Gastroesophageal sphincter (tissue), 4 donors: Measurements from ENCODE around the gene ZNF804A. TPM values are rescaled to one million over a fixed set of nuclear protein-coding genes. Genes with fewer than 3 reads are reported as not detected.

ENCODE experiments used
- ATAC-seq: fragments of 150-250 bp; one replicate; pipeline ENCODE4 v1.9.1; 2016; ENCODE audit warnings: mild to moderate bottlenecking, moderate library complexity
- H3K27ac ChIP-seq, 4 donors: fragments of 200-600 bp; sonication (generic) in 3 of 4; 1 replicate in 3 of 4; 2 replicates in 1 of 4; pipeline ENCODE4 v1.5.1; 2016 to 2019
- H3K27me3 ChIP-seq: fragments of 200-600 bp; sonication (generic); one replicate; pipeline ENCODE4 v1.5.1; 2019
- H3K36me3 ChIP-seq, 2 donors: fragments of 200-600 bp; sonication (generic); one replicate each; pipeline ENCODE4 v1.5.1; 2019; ENCODE audit warnings: control low read depth in 1 of 2
- H3K4me1 ChIP-seq, 3 donors: fragments of 200-600 bp; sonication (generic); 1 replicate in 2 of 3; 2 replicates in 1 of 3; pipeline ENCODE4 v1.5.1; 2016 to 2019; ENCODE audit warnings: control low read depth in 2 of 3
- H3K4me3 ChIP-seq, 2 donors: fragments of 200-600 bp; sonication (generic); one replicate each; pipeline ENCODE4 v1.5.1; 2019; ENCODE audit warnings: mild to moderate bottlenecking in 1 of 2, moderate library complexity in 1 of 2
- H3K9me3 ChIP-seq, 3 donors: fragments of 200-600 bp; sonication (generic); one replicate each; pipeline ENCODE4 v1.5.1; 2017 to 2019; ENCODE audit warnings: control low read depth in 2 of 3
- CTCF ChIP-seq, 4 experiments: fragments of 200-600 bp in 2 of 4; fragments of 450-650 bp in 2 of 4; sonication (generic) in 1 of 4; IDR thresholded peaks; one replicate each; pipeline ENCODE4 v1.5.1; 2017 to 2019; ENCODE audit warnings: antibody characterized with exemption in 4 of 4, mild to moderate bottlenecking in 2 of 4, moderate library complexity in 2 of 4
- EP300 ChIP-seq: sonication (generic); formaldehyde crosslinking; IDR thresholded peaks from one replicate; pipeline ENCODE4 v1.6.1; 2017; ENCODE audit warnings: antibody characterized with exemption, mild to moderate bottlenecking
- POLR2A ChIP-seq, 2 donors: fragments of 450-650 bp; IDR thresholded peaks; one replicate each; pipeline ENCODE4 v1.6.1; 2017; ENCODE audit warnings: antibody characterized with exemption in 2 of 2, mild to moderate bottlenecking in 2 of 2, moderate library complexity in 1 of 2
- POLR2AphosphoS5 ChIP-seq: sonication (generic); formaldehyde crosslinking; IDR thresholded peaks from one replicate; pipeline ENCODE4 v1.6.1; 2017; ENCODE audit warnings: antibody characterized with exemption
- WGBS, 2 donors: methylation state at CpG; one replicate each; pipeline ENCODE4 v1.1.5; 2018; ENCODE audit warnings: low coverage in 1 of 2; 5-methylcytosine and 5-hydroxymethylcytosine counted together
- total RNA-seq, 4 donors: library from RNA; depleted of rRNA; stranded (reverse); fragments of >200 nt; gene quantifications; one replicate each; pipeline ENCODE4 v1.1.0, GENCODE V29; 2016

The ZNF804A gene
- total RNA-seq, 4 donors from 2014 or later, result under 0.01 to 0.08 (median 0.07) TPM; not detected in 1

- no peak for ATAC-seq
- Histone ChIP-seq H3K36me3 (no peaks in the 10 kb centered on the region), H3K9me3 (no peaks in the 10 kb centered on the region)
Measured at GRCh38 chr2:184728411-184728810, 130.1 kb downstream of the ZNF804A start.

GRCh38 chr2:184729581-184729980, 131.3 kb downstream of the ZNF804A start:
- no peaks in the 10 kb centered on the region for H3K9me3 ChIP-seq
- TF ChIP-seq EP300, result no peak
- no peak for TF ChIP-seq POLR2AphosphoS5
- no peak for TF ChIP-seq POLR2A (IDR thresholded peaks at IDR 0.05)
- TF ChIP-seq CTCF (IDR thresholded peaks at IDR 0.05), result no peak
- no peak overlapping the region for H3K4me3 ChIP-seq
- ATAC-seq, result no peak
- no peaks in the 10 kb centered on the region for H3K27me3 ChIP-seq
- H3K27ac ChIP-seq, result no peak overlapping the region
- no peaks in the 10 kb centered on the region for H3K36me3 ChIP-seq
- H3K4me1 ChIP-seq, result no peaks in the 10 kb centered on the region
- WGBS, 2 donors, result 63 to 71% methylated on average over 3 of the region's 3 CpGs

More at GRCh38 chr2:184728411-184728810, 130.1 kb downstream of the ZNF804A start:
- no peaks in the 10 kb centered on the region for H3K4me1 ChIP-seq
- H3K27me3 ChIP-seq, result no peaks in the 10 kb centered on the region
- TF ChIP-seq POLR2A (IDR thresholded peaks at IDR 0.05) (no peak), EP300 (no peak), CTCF (IDR thresholded peaks at IDR 0.05) (no peak), POLR2AphosphoS5 (no peak)
- H3K27ac ChIP-seq, result no peak overlapping the region
- no peak overlapping the region for H3K4me3 ChIP-seq

GRCh38 chr2:184730288-184730687, 132.0 kb downstream of the ZNF804A start:
- Histone ChIP-seq H3K36me3 (no peaks in the 10 kb centered on the region), H3K27me3 (no peaks in the 10 kb centered on the region), H3K4me1 (no peaks in the 10 kb centered on the region), H3K27ac (no peak overlapping the region), H3K4me3 (no peak overlapping the region), H3K9me3 (no peaks in the 10 kb centered on the region)
- WGBS, 2 donors, result 92 to 93% methylated on average over 1 of the region's 1 CpG
- no peak for ATAC-seq
- no peak for TF ChIP-seq POLR2AphosphoS5
- TF ChIP-seq EP300, result no peak
- no peak for TF ChIP-seq CTCF (IDR thresholded peaks at IDR 0.05)
- TF ChIP-seq POLR2A (IDR thresholded peaks at IDR 0.05), result no peak

GRCh38 chr2:184734338-184734737, 136.0 kb downstream of the ZNF804A start:
- H3K4me3 ChIP-seq, result no peak overlapping the region
- no peaks in the 10 kb centered on the region for H3K27me3 ChIP-seq
- no peak overlapping the region for H3K27ac ChIP-seq
- no peaks in the 10 kb centered on the region for H3K4me1 ChIP-seq
- H3K36me3 ChIP-seq, result no peaks in the 10 kb centered on the region
- H3K9me3 ChIP-seq, result no peaks in the 10 kb centered on the region
- ATAC-seq, result no peak
- TF ChIP-seq CTCF (IDR thresholded peaks at IDR 0.05) (no peak), POLR2A (IDR thresholded peaks at IDR 0.05) (no peak), EP300 (no peak), POLR2AphosphoS5 (no peak)

- Histone ChIP-seq H3K4me3 (no peak overlapping the region), H3K36me3 (no peaks in the 10 kb centered on the region), H3K4me1 (no peaks in the 10 kb centered on the region), H3K27ac (no peak overlapping the region), H3K27me3 (no peaks in the 10 kb centered on the region), H3K9me3 (no peaks in the 10 kb centered on the region)
- no peak for ATAC-seq
- 82 to 85% methylated on average over 1 of the region's 1 CpG for WGBS, 2 donors
- no peak for TF ChIP-seq POLR2AphosphoS5
- TF ChIP-seq EP300, result no peak
- TF ChIP-seq CTCF (IDR thresholded peaks at IDR 0.05), result no peak
- no peak for TF ChIP-seq POLR2A (IDR thresholded peaks at IDR 0.05)
Measured at GRCh38 chr2:184735611-184736010, 137.3 kb downstream of the ZNF804A start.
